ENCODE measurements around the gene RPS27.

The RPS27 gene

DNA sequence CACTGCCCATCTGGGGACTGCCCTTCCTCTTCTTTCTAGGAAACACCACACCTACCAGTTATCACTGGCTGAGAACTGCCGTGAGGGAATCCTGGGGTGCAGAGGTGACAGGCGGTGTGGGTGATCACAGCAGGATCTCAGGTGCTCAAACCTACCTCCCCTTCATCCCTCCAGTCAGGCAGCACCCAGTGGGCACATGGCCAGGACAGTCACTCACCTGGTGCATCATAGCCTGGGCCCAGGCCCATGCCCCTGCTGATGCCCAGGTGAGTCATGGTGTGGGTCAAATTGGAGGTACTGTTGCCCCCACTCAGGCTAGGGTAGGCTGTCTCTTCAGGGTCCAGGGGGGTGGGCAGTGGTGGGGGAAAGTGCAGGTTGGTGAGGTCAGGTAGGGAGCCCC is 38.8 kb upstream of the RPS27 start:
- Histone ChIP-seq H3K4me1 (ENCODE audit: control insufficient read depth, insufficient read depth, low read length) (peaks cover 18% of the 10 kb centered on the region), H3K27me3 (replicated peaks; ENCODE audit: control insufficient read depth, insufficient read depth, low read length) (no peaks in the 10 kb centered on the region), H3K4me3 (ENCODE audit: low read length) (no peak overlapping the region), H3K36me3 (ENCODE audit: control insufficient read depth, insufficient read depth, low read length, severe bottlenecking) (peaks cover 53% of the 10 kb centered on the region), H3K9ac (ENCODE audit: low read length) (no peak overlapping the region), H3K9me3 (ENCODE audit: control insufficient read depth, low read length) (no peaks in the 10 kb centered on the region)
- no peak for DNase-seq (ENCODE audit: low read depth)

DNA sequence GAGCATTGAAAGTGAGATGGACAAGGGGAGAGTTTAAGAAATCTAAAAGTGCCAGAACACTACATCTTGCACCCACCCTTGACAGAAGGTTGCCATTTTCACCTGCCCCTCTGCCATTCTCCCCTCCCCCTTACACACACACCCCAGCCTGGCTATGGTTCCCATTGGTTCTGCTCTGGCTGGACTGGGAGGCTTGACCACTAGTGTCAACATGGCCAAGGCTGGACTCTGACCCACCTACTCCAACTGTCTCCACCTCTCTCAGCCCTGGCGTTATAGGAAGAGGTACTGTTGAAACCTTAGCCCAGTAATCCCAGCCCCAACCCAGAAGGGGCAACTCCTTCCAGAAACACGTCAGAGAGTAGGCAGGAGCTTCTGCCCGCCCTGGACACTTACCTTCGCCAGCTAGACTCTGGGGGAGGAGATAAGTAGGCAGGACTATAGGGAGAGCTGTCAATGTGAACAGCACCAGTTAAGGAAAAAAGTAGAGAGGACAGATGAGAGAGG is 36.6 kb upstream of the RPS27 start:
- H3K36me3 ChIP-seq (ENCODE audit: control insufficient read depth, insufficient read depth, low read length, severe bottlenecking): peaks cover 39% of the 10 kb centered on the region

DNA sequence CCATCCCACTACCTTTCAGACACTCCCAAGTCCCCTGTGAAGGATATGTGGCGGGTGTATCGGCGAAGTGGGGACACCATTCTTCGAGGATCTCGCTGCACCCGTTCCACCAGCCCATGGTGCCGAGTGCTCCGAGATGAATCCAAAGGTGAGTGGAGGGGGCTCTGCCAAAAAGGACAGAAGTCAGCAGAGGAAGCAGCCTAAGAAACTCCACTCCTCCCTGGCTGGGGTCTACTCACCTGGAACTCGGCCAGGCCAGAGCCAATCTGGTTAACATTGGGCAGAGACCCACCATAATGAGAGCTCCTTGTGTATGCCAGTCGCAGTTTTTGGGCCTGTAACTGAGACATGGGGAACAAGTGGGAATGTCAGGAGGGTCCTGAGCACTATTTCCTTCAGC is 35.7 kb upstream of the RPS27 start:
- no peak overlapping the region for H3K9ac ChIP-seq (ENCODE audit: low read length)
- no peaks in the 10 kb centered on the region for H3K9me3 ChIP-seq (ENCODE audit: control insufficient read depth, low read length)
- DNase-seq (ENCODE audit: low read depth): no peak
- peaks cover 35% of the 10 kb centered on the region for H3K36me3 ChIP-seq (ENCODE audit: control insufficient read depth, insufficient read depth, low read length, severe bottlenecking)
- H3K27me3 ChIP-seq (replicated peaks; ENCODE audit: control insufficient read depth, insufficient read depth, low read length): no peaks in the 10 kb centered on the region
- no peak overlapping the region for H3K4me3 ChIP-seq (ENCODE audit: low read length)
- peaks cover 25% of the 10 kb centered on the region for H3K4me1 ChIP-seq (ENCODE audit: control insufficient read depth, insufficient read depth, low read length)

More for the DNA sequence above, 36.6 kb upstream of the RPS27 start:
- DNase-seq (ENCODE audit: low read depth): no peak
- Histone ChIP-seq H3K4me1 (ENCODE audit: control insufficient read depth, insufficient read depth, low read length) (peaks cover 22% of the 10 kb centered on the region), H3K9ac (ENCODE audit: low read length) (no peak overlapping the region), H3K4me3 (ENCODE audit: low read length) (no peak overlapping the region), H3K9me3 (ENCODE audit: control insufficient read depth, low read length) (no peaks in the 10 kb centered on the region), H3K27me3 (replicated peaks; ENCODE audit: control insufficient read depth, insufficient read depth, low read length) (no peaks in the 10 kb centered on the region)

DNA sequence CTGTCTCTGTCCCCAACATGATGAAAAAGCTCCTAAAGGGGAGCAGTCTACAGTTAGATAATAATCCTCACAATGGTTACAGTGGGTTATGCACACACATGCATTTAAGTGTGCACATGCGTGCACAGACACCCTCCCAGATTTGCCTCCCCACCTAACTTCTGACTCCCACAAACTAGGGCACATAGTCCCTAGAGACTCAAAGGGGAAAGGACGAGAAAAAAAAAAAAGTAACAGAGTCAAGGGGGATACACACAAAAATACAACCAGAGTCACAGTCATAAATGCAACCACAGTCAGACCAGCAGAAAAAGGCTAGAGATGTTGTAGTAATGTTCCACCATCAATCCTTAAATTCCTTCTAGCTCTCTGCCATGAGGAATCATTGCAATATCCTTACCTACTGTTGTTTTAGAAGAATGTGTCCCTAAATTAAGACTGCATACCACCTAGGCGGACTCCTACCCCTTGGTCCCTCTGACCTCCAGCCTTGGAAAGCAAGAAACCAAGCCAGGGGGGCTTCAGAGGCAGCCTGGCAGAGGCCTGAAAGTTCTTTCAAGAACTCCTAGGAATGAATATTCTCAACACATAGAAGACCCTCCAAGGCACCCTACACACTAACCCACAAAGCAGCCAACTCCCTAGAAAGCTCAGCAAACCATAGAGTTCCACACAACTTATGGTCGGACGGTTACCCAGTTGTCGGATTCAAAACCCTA is 33.4 kb upstream of the RPS27 start:
- H3K9ac ChIP-seq (ENCODE audit: low read length): peak overlapping the region; percentile 97
- H3K27me3 ChIP-seq (replicated peaks; ENCODE audit: control insufficient read depth, insufficient read depth, low read length): no peaks in the 10 kb centered on the region
- peaks cover 22% of the 10 kb centered on the region for H3K36me3 ChIP-seq (ENCODE audit: control insufficient read depth, insufficient read depth, low read length, severe bottlenecking)

DNA sequence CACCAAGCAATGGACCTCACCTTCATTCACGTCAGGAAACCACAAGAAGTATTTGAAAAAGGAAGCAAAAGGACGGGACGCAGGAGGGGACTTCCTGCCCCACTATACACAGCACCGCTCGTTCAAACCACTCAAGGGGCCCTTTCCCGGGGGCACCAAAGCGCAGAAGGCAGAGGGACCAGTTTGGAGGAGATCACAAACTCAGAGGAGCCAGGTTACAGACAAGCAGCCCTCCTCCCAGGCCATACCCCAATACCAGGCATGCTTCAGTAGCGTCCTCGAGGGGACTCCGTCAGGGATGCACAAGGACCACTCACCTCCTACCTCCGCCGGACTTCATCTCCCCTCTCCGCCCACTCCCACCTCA is 32.8 kb upstream of the RPS27 start:
- peaks cover 40% of the 10 kb centered on the region for H3K4me1 ChIP-seq (ENCODE audit: control insufficient read depth, insufficient read depth, low read length)
- no peaks in the 10 kb centered on the region for H3K27me3 ChIP-seq (replicated peaks; ENCODE audit: control insufficient read depth, insufficient read depth, low read length)
- peak overlapping the region; percentile 97 for H3K9ac ChIP-seq (ENCODE audit: low read length)
- no peaks in the 10 kb centered on the region for H3K9me3 ChIP-seq (ENCODE audit: control insufficient read depth, low read length)
- H3K4me3 ChIP-seq (ENCODE audit: low read length): peak overlapping the region; percentile 94
- DNase-seq (ENCODE audit: low read depth): peak; percentile 54
- H3K36me3 ChIP-seq (ENCODE audit: control insufficient read depth, insufficient read depth, low read length, severe bottlenecking): peaks cover 16% of the 10 kb centered on the region

More for the DNA sequence above, 33.4 kb upstream of the RPS27 start:
- H3K9me3 ChIP-seq (ENCODE audit: control insufficient read depth, low read length): no peaks in the 10 kb centered on the region
- peak; percentile 4 for DNase-seq (ENCODE audit: low read depth)
- H3K4me3 ChIP-seq (ENCODE audit: low read length): peak overlapping the region; percentile 94
- peaks cover 34% of the 10 kb centered on the region for H3K4me1 ChIP-seq (ENCODE audit: control insufficient read depth, insufficient read depth, low read length)

DNA sequence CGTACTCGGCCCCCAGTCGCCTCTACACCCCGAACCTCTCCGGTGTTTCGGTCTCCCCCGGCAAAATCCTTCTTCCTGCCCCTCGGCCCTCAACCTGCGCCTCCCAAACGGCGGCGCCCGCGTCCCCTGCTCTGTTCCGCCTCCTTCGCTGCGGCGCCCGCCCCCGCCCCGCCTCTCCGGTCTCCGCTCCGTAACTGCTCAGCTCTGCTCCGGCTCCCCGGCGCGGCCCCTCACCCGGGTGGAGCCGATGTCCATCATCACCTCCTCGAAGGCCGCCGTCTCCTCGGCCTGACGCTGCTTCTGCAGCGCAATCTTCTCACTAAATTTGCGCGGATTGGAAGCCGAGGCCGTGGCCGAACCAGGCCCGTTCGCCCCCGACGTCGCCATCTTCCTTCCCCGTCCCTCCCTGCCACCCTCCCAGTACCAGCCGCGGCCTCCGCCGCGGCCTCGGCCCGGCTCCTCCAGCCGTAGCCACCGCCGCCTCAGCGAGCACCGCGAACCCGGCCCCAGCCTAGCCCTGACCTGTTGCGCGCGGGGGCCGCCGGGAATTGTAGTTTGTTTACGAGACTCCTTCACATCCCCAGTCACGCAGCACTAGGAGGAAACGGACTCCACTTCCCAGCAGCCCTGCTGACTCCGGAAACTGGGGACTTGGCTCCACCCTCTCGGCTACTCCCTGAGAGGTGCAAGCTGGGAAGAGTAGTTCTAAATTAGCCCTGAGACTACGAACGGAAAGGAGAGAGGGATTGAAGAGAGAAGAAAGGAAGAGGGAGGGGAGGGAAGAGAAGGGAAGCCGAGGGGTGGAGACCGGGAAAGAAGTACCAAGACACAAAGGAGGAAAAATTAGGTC is 32.2 kb upstream of the RPS27 start, which contains the start of gene CRTC2:
Gene CRTC2 (minus strand): TSS at position 502 of the 850 bp plus-strand sequence. CDS start 115 bp downstream, at position 387.
- no peaks in the 10 kb centered on the region for H3K27me3 ChIP-seq (replicated peaks; ENCODE audit: control insufficient read depth, insufficient read depth, low read length)
- peak within 1 kb of the TSS; percentile 94 for H3K4me3 ChIP-seq (ENCODE audit: low read length)
- DNase-seq (ENCODE audit: low read depth): peak; percentile 99
- peak within 1 kb of the TSS; percentile 97 for H3K9ac ChIP-seq (ENCODE audit: low read length)
- H3K36me3 ChIP-seq (ENCODE audit: control insufficient read depth, insufficient read depth, low read length, severe bottlenecking): peaks cover 13% of the 10 kb centered on the region
- no peaks in the 10 kb centered on the region for H3K9me3 ChIP-seq (ENCODE audit: control insufficient read depth, low read length)
- H3K4me1 ChIP-seq (ENCODE audit: control insufficient read depth, insufficient read depth, low read length): peaks cover 44% of the 10 kb centered on the region

DNA sequence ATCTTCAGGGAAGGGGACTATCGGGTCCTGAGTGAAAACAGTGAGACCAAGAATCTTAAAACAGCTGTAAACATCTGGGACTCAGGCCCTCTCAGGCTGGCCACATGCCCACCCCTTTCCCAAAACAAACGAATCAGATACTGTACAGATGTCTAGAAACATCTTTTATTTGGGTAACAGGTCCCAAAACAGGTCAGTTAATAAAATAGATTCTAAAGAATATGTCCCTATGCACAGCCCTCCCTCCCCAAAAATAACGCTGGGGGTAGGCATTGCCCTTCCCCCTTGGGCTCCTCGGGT is 31.7 kb upstream of the RPS27 start:
- H3K9ac ChIP-seq (ENCODE audit: low read length): peak overlapping the region; percentile 97
- H3K4me3 ChIP-seq (ENCODE audit: low read length): peak overlapping the region; percentile 94
- H3K9me3 ChIP-seq (ENCODE audit: control insufficient read depth, low read length): no peaks in the 10 kb centered on the region
- no peaks in the 10 kb centered on the region for H3K27me3 ChIP-seq (replicated peaks; ENCODE audit: control insufficient read depth, insufficient read depth, low read length)
- no peak for DNase-seq (ENCODE audit: low read depth)
- H3K4me1 ChIP-seq (ENCODE audit: control insufficient read depth, insufficient read depth, low read length): peaks cover 46% of the 10 kb centered on the region
- peaks cover 10% of the 10 kb centered on the region for H3K36me3 ChIP-seq (ENCODE audit: control insufficient read depth, insufficient read depth, low read length, severe bottlenecking)

DNA sequence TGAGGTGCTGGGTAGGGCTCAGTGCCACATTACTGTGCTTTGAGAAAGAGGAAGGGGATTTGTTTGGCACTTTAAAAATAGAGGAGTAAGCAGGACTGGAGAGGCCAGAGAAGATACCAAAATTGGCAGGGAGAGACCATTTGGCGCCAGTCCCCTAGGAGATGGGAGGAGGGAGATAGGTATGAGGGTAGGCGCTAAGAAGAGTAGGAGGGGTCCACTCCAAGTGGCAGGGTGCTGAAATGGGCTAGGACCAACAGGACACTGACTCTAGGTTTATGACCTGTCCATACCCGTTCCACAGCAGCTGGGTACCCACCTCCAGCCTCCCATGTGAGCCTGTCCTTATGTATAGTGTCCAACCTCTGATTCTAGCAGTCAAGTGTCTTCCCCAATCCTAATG is 31.1 kb upstream of the RPS27 start:
- Histone ChIP-seq H3K27me3 (replicated peaks; ENCODE audit: control insufficient read depth, insufficient read depth, low read length) (no peaks in the 10 kb centered on the region), H3K4me1 (ENCODE audit: control insufficient read depth, insufficient read depth, low read length) (peaks cover 52% of the 10 kb centered on the region), H3K36me3 (ENCODE audit: control insufficient read depth, insufficient read depth, low read length, severe bottlenecking) (peaks cover 10% of the 10 kb centered on the region), H3K4me3 (ENCODE audit: low read length) (no peak overlapping the region), H3K9ac (ENCODE audit: low read length) (peak overlapping the region; percentile 97), H3K9me3 (ENCODE audit: control insufficient read depth, low read length) (no peaks in the 10 kb centered on the region)
- no peak for DNase-seq (ENCODE audit: low read depth)

DNA sequence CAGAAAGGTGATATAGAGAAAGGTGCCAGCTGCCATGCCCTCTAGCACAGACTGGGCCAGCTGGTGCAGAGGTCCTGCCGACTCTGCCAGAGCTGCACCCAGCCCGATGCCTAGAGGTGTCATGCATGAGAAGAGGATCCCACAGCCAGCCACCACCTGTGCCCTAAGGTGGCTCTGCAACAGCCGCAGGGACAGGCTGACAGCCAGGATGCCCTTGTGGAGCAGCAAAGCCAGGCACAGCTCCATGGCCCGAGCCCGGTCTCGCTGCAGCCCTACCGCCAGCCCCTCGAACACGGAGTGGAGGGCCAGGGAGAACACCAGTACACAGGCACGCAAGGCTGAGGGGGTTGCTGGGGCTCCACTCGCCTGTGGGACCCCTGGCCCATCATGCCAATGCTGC is 30.4 kb upstream of the RPS27 start:
- H3K4me1 ChIP-seq (ENCODE audit: control insufficient read depth, insufficient read depth, low read length): peaks cover 52% of the 10 kb centered on the region
- no peak for DNase-seq (ENCODE audit: low read depth)
- H3K4me3 ChIP-seq (ENCODE audit: low read length): no peak overlapping the region
- H3K27me3 ChIP-seq (replicated peaks; ENCODE audit: control insufficient read depth, insufficient read depth, low read length): no peaks in the 10 kb centered on the region
- H3K36me3 ChIP-seq (ENCODE audit: control insufficient read depth, insufficient read depth, low read length, severe bottlenecking): peaks cover 10% of the 10 kb centered on the region
- H3K9ac ChIP-seq (ENCODE audit: low read length): no peak overlapping the region
- no peaks in the 10 kb centered on the region for H3K9me3 ChIP-seq (ENCODE audit: control insufficient read depth, low read length)

DNA sequence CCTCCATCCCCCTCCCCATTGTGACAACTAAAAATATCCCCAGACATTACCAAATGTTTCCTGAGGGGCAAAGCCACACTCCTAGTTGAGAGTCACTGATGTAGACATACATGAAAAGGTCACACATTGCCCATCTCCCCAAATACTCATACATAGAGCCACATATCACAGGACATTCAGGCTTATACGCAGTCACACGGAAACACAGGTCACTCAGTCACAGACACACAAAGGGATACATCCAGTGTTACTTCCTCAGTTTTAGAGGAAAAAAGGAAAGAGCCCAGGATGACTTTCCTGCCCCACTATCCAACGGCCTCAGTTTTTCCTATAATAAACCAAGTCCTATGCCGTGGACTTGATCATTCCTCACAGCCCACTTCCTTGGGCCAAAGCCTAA is 29.1 kb upstream of the RPS27 start:
- Histone ChIP-seq H3K9ac (ENCODE audit: low read length) (peak overlapping the region; percentile 91), H3K36me3 (ENCODE audit: control insufficient read depth, insufficient read depth, low read length, severe bottlenecking) (peaks cover 10% of the 10 kb centered on the region), H3K4me1 (ENCODE audit: control insufficient read depth, insufficient read depth, low read length) (peaks cover 43% of the 10 kb centered on the region), H3K27me3 (replicated peaks; ENCODE audit: control insufficient read depth, insufficient read depth, low read length) (no peaks in the 10 kb centered on the region), H3K4me3 (ENCODE audit: low read length) (peak overlapping the region; percentile 87), H3K9me3 (ENCODE audit: control insufficient read depth, low read length) (no peaks in the 10 kb centered on the region)
- DNase-seq (ENCODE audit: low read depth): no peak
